Memory B cell (primary cell): ENCODE results near the gene TTC28.

Source experiments
- ATAC-seq: fragments of 150-1000 bp; cut with Tn5 transposase; 2 replicates; pipeline ENCODE4 v1.10.0; 2021; ENCODE audit warnings: low read depth, mild to moderate bottlenecking, moderate library complexity
- DNase-seq, 2 donors: peaks; one replicate each; pipeline ENCODE4 v3.0.0; 2022; ENCODE audit warnings: low spot score in 2 of 2
- H3K27ac Mint-ChIP-seq: one replicate; pipeline ENCODE4 v1.8.0; 2022; ENCODE audit warnings: mild to moderate bottlenecking, moderate library complexity, mixed read lengths
- H3K27me3 Mint-ChIP-seq: one replicate; pipeline ENCODE4 v1.8.0; 2022; ENCODE audit warnings: mixed read lengths
- H3K36me3 Mint-ChIP-seq: one replicate; pipeline ENCODE4 v1.8.0; 2022; ENCODE audit warnings: mild to moderate bottlenecking, mixed read lengths
- H3K4me1 Mint-ChIP-seq: one replicate; pipeline ENCODE4 v1.8.0; 2022; ENCODE audit warnings: mixed read lengths
- H3K4me3 Mint-ChIP-seq: one replicate; pipeline ENCODE4 v1.8.0; 2022; ENCODE audit warnings: mild to moderate bottlenecking, moderate library complexity, mixed read lengths
- H3K9me3 Mint-ChIP-seq: one replicate; pipeline ENCODE4 v1.8.0; 2022; ENCODE audit warnings: mixed read lengths

Gene TTC28

DNA sequence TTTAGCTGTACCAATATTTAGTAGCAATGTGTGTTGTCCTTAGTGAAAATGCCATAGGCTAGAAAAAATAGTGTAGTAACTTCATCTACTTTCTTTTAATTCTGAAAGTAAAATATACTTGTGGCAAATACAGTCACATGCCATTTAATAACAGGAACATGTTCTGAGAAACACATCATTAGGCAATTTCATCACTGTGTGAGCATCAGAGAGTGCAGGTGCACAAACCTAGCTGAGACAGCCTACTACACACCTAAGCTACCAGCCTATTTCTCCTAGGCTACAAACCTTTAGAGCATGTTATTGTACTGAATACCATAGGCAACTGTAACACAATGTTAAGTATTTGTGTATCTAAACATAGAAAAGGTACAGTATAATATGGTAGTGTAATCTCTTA, 633.5 kb downstream of the TTC28 start:
- no peak overlapping the region for H3K4me3 Mint-ChIP-seq
- H3K9me3 Mint-ChIP-seq = no peaks in the 10 kb centered on the region
- DNase-seq (no peak), ATAC-seq (no peak)
- peaks cover 4% of the 10 kb centered on the region for H3K4me1 Mint-ChIP-seq
- peaks cover 6% of the 10 kb centered on the region for H3K27me3 Mint-ChIP-seq
- no peak overlapping the region for H3K27ac Mint-ChIP-seq
- H3K36me3 Mint-ChIP-seq = no peaks in the 10 kb centered on the region

DNA sequence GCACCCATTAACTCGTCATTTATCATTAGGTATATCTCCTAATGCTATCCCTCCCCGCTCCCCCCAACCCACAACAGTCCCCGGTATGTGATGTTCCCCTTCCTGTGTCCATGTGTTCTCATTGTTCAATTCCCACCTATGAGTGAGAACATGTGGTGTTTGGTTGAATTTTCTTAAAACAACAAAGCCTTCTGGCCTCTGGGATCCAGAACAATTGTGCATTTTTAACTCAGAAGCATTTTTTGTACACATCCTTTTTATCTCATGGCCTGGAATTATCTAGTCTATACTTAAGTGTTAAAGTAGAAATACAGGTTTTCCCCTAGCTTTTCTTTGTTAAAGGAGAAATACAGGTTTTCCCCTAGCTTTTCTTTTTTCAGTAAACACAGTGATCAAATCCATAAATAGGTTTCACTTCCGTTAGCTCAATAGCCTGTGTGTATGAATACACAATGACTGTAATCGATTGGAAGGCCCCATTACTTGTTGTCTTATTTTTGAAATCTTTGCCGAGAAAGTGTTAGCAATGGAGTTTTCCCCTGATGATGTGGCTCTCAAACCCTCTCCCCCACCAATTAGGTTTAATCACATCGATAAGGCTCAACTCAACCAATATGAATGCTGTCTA, 635.0 kb downstream of the TTC28 start:
- DNase-seq = no peak

DNA sequence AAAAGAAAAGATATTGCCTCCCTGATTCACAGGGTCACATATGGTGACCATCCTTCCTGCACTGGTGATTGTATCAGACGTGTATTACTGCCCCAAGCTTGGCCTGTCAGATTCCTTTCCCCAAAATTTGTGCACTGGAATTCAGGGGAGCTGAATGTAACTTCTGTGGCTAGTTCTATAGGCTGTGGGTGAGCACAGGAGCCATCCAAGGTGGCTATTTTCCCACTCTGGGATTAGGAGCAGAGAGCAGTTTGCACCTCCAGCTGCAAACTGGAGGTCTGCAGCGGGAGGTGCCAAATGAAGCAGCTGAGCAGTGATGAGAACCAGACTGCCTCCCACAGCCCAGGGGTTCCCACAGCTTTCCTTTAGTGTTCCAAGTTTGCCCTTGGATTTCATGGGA, 636.4 kb downstream of the TTC28 start:
- Mint-ChIP-seq H3K27ac (no peak overlapping the region), H3K36me3 (no peaks in the 10 kb centered on the region), H3K4me1 (peaks cover 4% of the 10 kb centered on the region), H3K27me3 (no peaks in the 10 kb centered on the region), H3K4me3 (no peak overlapping the region), H3K9me3 (no peaks in the 10 kb centered on the region)
- DNase-seq (no peak), ATAC-seq (no peak)

More for the DNA sequence above, 635.0 kb downstream of the TTC28 start:
- H3K27ac Mint-ChIP-seq = no peak overlapping the region
- ATAC-seq = no peak
- no peak overlapping the region for H3K4me3 Mint-ChIP-seq
- H3K4me1 Mint-ChIP-seq = peaks cover 4% of the 10 kb centered on the region
- no peaks in the 10 kb centered on the region for H3K36me3 Mint-ChIP-seq
- peaks cover 6% of the 10 kb centered on the region for H3K27me3 Mint-ChIP-seq
- no peaks in the 10 kb centered on the region for H3K9me3 Mint-ChIP-seq

DNA sequence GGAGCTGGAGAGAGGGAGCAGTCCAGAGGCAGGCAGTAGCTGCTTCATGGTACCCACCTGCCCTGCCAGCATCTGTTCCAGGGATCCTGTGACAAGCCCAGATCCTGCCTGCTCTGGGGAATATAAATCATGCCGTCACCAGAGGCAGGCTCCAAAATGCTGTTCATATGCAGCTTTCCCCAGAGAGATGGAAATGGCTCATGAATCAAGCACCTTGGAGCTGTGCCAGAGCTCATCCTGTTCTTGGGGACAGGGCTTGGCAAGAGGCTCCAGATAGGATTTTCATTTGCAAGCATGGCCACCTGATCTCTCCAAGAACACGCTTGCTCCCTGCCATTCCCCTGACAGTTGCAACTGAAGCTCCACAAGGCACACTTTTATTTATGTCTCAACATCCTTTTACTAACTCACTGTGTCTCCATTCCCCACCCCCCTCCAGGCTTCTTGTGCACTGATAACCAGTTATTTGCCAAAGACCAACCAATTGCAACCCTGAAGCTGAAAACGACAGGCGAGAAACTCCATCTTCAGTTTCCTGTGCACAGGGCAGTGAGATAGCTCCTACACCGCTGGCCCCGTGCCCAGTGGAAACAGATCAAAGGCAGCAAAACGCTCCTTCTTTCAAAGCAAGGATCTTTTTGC, 644.8 kb downstream of the TTC28 start:
- no peaks in the 10 kb centered on the region for H3K36me3 Mint-ChIP-seq
- ATAC-seq (no peak), DNase-seq (peak in 1 of 2 donors; percentile 5)
- peaks cover 13% of the 10 kb centered on the region for H3K27me3 Mint-ChIP-seq
- H3K9me3 Mint-ChIP-seq = peaks cover 4% of the 10 kb centered on the region
- no peaks in the 10 kb centered on the region for H3K4me1 Mint-ChIP-seq
- no peak overlapping the region for H3K27ac Mint-ChIP-seq
- H3K4me3 Mint-ChIP-seq = no peak overlapping the region

DNA sequence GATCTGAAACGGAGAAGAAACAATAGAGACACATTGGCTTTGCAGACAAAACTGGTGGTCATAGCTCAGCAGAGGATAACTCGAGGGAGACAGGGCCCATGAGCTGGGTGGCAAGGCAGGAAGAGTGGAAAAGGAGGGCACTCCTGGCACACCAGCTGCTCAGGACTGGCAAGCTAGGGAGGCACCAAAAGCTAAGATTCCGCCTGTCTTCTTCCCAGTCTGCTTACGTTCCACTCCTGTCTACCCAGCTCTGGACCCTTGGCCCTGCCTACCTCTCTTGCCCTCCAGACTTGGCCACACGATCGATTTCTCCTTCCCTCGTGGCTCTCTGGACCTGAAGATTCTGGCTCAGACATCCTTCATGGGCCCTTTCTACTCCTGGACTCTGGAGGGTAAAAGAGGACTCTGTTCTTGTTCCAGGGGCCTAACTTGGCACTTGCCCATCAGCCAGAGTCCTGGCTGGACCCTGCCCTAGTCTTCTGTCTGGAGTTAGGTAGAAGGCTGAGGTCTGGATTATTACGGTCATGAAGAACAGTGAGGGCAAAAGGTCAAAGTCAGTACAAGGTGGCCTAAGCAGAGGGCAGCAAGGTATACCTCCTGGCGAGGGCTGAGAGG, 645.4 kb downstream of the TTC28 start:
- H3K27me3 Mint-ChIP-seq = peaks cover 13% of the 10 kb centered on the region
- H3K4me1 Mint-ChIP-seq = no peaks in the 10 kb centered on the region
- DNase-seq (peak in 1 of 2 donors; percentile 7), ATAC-seq (no peak)
- H3K36me3 Mint-ChIP-seq = no peaks in the 10 kb centered on the region
- H3K4me3 Mint-ChIP-seq = no peak overlapping the region
- peaks cover 4% of the 10 kb centered on the region for H3K9me3 Mint-ChIP-seq
- H3K27ac Mint-ChIP-seq = no peak overlapping the region

DNA sequence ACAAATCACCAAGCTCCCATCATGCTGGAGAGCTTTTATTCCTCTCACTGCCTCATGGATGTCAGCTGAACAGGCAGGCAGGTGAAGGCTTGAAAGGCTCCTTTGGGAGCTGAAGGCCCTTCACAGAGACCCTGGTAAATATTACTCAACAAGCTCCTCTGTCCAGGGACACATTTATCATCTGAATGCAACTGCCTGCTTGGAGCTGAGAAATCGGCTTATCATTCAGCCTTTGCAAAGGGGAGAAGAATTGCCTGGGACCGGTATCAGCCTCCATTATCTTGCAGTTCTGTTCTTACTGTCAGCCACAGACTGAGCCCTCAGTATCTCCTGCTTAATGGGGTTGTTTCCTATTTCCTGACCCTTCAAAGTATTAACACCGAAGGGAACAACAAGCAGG, 646.8 kb downstream of the TTC28 start:
- Mint-ChIP-seq H3K4me1 (no peaks in the 10 kb centered on the region), H3K27me3 (peaks cover 13% of the 10 kb centered on the region), H3K27ac (no peak overlapping the region), H3K36me3 (no peaks in the 10 kb centered on the region), H3K9me3 (peaks cover 4% of the 10 kb centered on the region), H3K4me3 (no peak overlapping the region)
- DNase-seq = no peak
- no peak for ATAC-seq

DNA sequence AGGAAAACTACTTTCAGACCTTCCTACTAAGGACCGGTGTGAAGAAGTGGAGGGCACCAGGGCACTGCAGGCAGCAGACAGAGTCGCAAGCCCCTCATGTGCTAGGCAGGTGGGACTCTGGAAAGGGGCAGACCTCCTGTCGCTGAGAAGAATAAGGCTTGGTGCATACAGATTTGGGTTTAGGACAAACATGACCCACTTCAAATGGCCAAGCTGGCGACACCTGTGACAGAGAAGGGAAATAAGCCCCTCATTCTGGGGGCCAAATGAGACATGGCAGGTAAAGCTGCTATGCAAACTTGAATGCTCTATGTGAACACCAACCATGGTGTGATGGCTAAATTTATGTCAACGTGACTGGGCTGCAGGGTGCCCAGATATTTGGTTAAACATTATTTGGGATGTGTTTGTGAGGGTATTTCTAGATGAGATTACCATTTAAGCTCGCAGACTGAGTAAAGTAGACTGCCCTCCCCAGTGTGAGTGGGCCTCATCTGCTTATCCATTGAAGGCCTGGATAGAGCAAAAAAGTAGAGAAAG, 648.2 kb downstream of the TTC28 start:
- DNase-seq (no peak), ATAC-seq (no peak)
- H3K9me3 Mint-ChIP-seq = peaks cover 2% of the 10 kb centered on the region
- H3K27me3 Mint-ChIP-seq = peaks cover 13% of the 10 kb centered on the region
- H3K27ac Mint-ChIP-seq = no peak overlapping the region
- H3K4me1 Mint-ChIP-seq = no peaks in the 10 kb centered on the region
- H3K4me3 Mint-ChIP-seq = no peak overlapping the region
- H3K36me3 Mint-ChIP-seq = no peaks in the 10 kb centered on the region

DNA sequence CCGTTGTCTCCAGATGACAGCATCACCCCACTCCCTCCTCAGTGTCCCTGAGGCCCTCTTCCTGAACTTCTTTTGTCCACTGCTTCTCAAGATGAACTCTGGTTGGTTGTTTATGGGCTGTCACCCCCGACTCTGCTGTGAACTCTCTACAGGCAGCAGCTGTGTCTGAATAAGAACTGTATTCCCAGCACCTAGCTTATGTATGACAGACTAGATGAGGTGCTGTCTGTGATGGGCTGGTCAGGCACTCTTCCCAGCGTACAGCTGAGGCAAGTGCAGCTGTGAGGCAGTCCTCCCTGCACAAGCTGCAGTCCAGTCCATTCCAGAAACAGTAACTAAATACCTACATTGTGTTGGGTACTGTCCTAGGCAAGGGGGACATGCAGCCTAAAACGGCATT, 649.2 kb downstream of the TTC28 start:
- Mint-ChIP-seq H3K36me3 (no peaks in the 10 kb centered on the region), H3K27me3 (peaks cover 12% of the 10 kb centered on the region)

DNA sequence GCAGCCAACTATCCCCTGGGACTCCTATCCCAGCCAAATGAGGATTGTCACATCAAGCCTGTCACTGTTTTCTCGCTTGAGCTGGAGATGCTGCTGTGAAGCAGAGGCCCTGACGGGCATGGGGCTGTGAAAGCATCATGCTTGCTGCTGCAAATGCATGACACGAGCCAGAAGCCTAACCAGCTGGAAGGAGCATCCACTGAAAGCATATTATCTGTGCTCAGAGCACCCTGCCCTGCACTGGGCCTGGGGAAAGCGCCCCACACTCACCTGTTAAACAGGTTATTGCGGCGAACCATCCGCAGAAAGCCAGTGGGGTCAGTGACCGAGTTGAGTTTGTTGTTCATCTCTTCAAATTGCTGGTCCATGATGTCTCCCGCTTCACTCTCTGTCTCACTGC, 649.7 kb downstream of the TTC28 start:
- H3K4me1 Mint-ChIP-seq = no peaks in the 10 kb centered on the region
- ATAC-seq (no peak), DNase-seq (no peak)
- no peak overlapping the region for H3K4me3 Mint-ChIP-seq
- no peaks in the 10 kb centered on the region for H3K36me3 Mint-ChIP-seq
- H3K27me3 Mint-ChIP-seq = peaks cover 10% of the 10 kb centered on the region
- peaks cover 2% of the 10 kb centered on the region for H3K9me3 Mint-ChIP-seq
- H3K27ac Mint-ChIP-seq = no peak overlapping the region

More for the DNA sequence above, 649.2 kb downstream of the TTC28 start:
- ATAC-seq (no peak), DNase-seq (no peak)
- H3K4me3 Mint-ChIP-seq = no peak overlapping the region
- no peak overlapping the region for H3K27ac Mint-ChIP-seq
- peaks cover 2% of the 10 kb centered on the region for H3K9me3 Mint-ChIP-seq
- H3K4me1 Mint-ChIP-seq = no peaks in the 10 kb centered on the region

DNA sequence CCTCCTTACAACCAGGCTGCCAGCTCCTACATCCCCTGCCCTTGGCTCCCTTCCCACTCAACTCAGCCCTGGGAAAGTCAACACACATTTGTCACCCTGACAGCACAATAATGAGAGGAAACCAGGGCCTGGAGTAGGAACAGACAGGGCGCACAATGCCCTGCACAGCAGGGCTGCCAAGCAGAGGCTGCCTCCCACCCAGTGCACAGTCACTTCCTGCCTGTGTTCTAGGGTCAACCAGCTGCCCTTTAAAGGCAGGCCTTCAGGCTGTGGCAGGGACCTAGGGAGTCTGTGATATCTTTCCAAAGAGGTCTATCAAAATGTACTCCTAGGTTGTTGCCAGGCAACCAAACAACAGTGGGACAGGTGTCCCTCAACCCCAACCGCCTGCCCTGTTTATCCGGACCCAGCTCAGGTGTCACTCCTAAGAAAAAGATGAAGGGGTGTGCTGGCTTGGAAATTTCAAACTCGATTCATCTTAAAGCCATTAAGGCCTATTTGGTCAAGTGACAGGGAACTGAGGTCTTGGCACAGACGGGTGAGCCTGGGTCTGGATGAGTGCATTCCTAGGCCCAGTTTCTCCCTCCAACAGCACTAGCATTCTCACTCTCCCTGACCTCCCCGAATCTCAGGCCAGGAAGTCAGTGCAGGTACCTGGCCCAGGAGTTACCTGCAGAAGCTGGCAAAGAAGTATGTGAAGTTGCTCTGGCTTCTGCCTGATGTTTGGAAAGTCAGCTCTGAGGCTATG, 650.3 kb downstream of the TTC28 start:
- Mint-ChIP-seq H3K9me3 (peaks cover 2% of the 10 kb centered on the region), H3K4me1 (no peaks in the 10 kb centered on the region), H3K27ac (no peak overlapping the region), H3K4me3 (no peak overlapping the region), H3K27me3 (peaks cover 8% of the 10 kb centered on the region), H3K36me3 (no peaks in the 10 kb centered on the region)
- DNase-seq (no peak), ATAC-seq (no peak)

DNA sequence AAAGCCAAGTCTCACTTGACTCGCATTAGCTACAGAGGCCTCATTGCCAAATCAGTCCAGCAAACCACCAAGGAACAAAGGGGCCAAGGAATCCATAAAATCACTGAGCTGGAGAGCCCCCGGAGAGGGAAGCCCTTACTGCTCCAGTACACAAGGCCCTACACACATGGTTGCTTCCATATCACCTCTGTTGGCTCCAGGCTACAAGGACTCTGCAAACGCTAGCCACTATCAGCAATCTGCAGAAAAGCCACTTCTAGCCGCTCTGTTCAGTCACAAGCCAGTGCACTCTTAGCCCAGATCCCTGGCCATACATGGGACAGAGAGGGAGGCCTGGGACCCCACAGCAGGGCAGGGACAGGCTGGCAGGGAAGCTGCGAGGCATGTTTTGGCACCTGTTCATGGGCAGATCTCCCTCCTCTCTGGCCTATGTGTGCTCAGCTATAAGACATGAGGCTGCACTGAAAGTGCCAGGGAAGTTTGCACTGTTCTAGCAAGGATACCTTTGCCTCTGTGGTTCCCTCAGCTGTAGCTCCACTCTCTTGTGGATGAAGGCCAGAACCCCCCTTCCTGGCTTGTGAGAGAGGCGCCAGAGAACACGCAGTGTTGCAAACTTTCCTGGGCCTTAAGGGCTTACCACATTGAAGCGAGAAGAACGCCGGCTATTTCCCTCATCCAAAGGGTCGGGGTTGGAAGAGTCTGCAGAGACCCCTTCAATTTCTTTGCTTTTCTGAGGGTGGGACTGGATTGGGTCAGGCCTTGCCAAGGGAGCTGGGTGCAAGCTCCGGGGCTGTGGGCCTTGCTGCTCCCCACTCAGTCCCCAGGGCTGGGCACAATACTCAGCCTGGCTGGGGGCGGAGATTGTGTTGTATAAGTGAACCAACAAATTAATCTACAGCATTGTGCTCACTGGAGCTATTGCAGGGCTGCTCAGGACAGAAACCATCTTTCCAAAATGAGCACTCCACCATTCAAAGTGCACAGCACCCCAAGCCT, 651.9 kb downstream of the TTC28 start:
- Mint-ChIP-seq H3K27ac (no peak overlapping the region), H3K9me3 (peaks cover 2% of the 10 kb centered on the region), H3K36me3 (no peaks in the 10 kb centered on the region)

DNA sequence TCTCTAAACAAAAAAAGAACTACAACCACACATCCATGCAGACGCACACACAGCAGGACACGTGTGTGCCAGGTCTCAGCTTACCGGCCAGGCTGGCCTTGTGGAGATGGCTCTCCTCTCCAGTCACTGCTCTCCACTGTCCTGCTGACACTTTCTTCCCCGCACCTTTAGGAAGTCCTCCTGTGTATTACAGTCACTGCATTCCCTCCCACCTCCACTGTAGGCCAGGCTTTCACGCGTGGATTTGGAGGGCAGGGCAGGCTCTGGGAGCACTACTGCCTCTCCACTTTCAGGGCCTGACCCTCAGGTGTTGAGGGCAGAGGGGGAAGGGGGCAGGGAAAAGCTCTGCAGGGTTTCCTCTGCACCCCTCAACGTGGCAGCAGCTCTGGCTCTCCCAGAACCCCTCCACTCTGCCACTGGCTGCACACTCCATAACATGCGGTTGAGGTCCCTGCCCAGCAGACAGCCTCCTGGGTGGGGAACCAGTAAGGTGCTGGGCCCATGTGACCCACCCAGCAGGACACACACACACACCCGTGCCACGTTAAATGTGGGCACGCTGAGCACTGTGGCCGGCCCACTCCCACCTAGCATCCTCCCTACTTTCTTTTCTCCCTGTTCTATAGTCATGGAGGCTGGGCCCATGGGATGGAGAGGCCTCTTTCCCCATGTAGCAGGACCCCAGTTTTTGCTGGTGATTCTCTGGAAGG, 653.6 kb downstream of the TTC28 start:
- Mint-ChIP-seq H3K4me3 (no peak overlapping the region), H3K9me3 (no peaks in the 10 kb centered on the region), H3K27ac (no peak overlapping the region), H3K27me3 (no peaks in the 10 kb centered on the region), H3K4me1 (no peaks in the 10 kb centered on the region), H3K36me3 (no peaks in the 10 kb centered on the region)
- no peak for DNase-seq
- ATAC-seq = no peak

More for the DNA sequence above, 651.9 kb downstream of the TTC28 start:
- H3K4me1 Mint-ChIP-seq = no peaks in the 10 kb centered on the region
- peaks cover 3% of the 10 kb centered on the region for H3K27me3 Mint-ChIP-seq
- no peak for ATAC-seq
- H3K4me3 Mint-ChIP-seq = no peak overlapping the region
- no peak for DNase-seq

DNA sequence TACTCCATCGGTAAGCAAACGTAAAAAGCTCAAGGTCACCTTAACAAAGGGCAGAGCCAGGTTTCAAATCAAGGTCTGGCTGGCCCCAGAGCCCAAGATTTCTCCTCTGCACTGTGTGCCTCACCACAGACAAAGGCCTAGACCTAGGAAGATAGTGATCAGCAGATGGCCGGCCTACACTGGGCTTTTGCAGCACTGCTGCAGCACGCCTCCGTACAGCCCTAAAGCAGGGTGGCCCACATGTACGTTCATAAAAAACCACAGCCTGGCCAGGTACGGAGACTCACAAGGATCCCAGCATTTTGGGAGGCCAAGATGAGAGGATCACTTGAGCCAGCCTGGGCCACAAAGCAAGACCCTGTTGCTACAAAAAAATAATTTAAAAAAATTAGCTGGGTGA, 654.3 kb downstream of the TTC28 start:
- H3K9me3 Mint-ChIP-seq = no peaks in the 10 kb centered on the region
- ATAC-seq (no peak), DNase-seq (no peak)
- no peak overlapping the region for H3K27ac Mint-ChIP-seq
- no peaks in the 10 kb centered on the region for H3K4me1 Mint-ChIP-seq
- no peaks in the 10 kb centered on the region for H3K36me3 Mint-ChIP-seq
- H3K27me3 Mint-ChIP-seq = no peaks in the 10 kb centered on the region
- no peak overlapping the region for H3K4me3 Mint-ChIP-seq
